ENCODE results near the gene EPHA5. TPM values are rescaled to one million over a fixed set of nuclear protein-coding genes. Genes with fewer than 3 reads are reported as not detected.

EPHA5 gene
- total RNA-seq, 1 donor from 2014 or later, result 1.6 TPM

GRCh38 chr4:65665771-65666523 lies 4.3 kb downstream of the EPHA5 start:
- H3K4me1 Mint-ChIP-seq (ENCODE audit: low read depth), result peaks cover 55% of the 10 kb centered on the region
- H3K36me3 Mint-ChIP-seq (ENCODE audit: low read depth), result peaks cover 2% of the 10 kb centered on the region
- H3K27ac Mint-ChIP-seq (ENCODE audit: unreplicated experiment), result no peak overlapping the region
- no peaks in the 10 kb centered on the region for H3K9me3 Mint-ChIP-seq (ENCODE audit: low read depth)
- TF ChIP-seq, protein P1, sequence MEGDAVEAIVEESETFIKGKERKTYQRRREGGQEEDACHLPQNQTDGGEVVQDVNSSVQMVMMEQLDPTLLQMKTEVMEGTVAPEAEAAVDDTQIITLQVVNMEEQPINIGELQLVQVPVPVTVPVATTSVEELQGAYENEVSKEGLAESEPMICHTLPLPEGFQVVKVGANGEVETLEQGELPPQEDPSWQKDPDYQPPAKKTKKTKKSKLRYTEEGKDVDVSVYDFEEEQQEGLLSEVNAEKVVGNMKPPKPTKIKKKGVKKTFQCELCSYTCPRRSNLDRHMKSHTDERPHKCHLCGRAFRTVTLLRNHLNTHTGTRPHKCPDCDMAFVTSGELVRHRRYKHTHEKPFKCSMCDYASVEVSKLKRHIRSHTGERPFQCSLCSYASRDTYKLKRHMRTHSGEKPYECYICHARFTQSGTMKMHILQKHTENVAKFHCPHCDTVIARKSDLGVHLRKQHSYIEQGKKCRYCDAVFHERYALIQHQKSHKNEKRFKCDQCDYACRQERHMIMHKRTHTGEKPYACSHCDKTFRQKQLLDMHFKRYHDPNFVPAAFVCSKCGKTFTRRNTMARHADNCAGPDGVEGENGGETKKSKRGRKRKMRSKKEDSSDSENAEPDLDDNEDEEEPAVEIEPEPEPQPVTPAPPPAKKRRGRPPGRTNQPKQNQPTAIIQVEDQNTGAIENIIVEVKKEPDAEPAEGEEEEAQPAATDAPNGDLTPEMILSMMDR (IDR thresholded peaks at IDR 0.05), result no peak
- peaks cover 30% of the 10 kb centered on the region for H3K27me3 Mint-ChIP-seq (ENCODE audit: low read depth)
- no peak for DNase-seq (ENCODE audit: low spot score)
- no peak overlapping the region for H3K4me3 Mint-ChIP-seq (ENCODE audit: unreplicated experiment)

DNA sequence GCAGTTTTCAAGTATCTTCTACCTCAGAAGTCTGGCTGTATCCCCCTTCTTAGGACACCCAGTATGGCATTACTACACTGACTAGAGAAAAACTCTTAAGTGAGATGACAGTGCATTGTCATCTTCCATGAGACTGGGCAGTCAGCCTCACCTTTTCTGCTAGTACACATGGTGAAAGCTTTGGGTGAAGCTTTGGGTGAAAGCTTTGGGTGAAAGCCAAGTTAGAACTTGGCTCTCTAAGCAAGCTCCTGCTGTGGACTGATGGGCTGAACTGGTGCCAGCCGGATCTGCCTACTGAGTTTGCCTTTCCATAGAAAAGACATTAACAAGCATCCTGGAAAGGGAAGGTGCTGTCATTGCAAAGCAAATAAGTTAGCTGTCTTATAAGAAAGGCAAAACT lies 8.8 kb downstream of the EPHA5 start:
- no peaks in the 10 kb centered on the region for H3K36me3 Mint-ChIP-seq (ENCODE audit: low read depth)
- peaks cover 31% of the 10 kb centered on the region for H3K4me1 Mint-ChIP-seq (ENCODE audit: low read depth)
- no peak overlapping the region for H3K27ac Mint-ChIP-seq (ENCODE audit: unreplicated experiment)
- no peak overlapping the region for H3K4me3 Mint-ChIP-seq (ENCODE audit: unreplicated experiment)
- TF ChIP-seq, protein P1 (IDR thresholded peaks at IDR 0.05), result no peak
- DNase-seq (ENCODE audit: low spot score), result no peak
- no peaks in the 10 kb centered on the region for H3K9me3 Mint-ChIP-seq (ENCODE audit: low read depth)
- peaks cover 26% of the 10 kb centered on the region for H3K27me3 Mint-ChIP-seq (ENCODE audit: low read depth)

DNA sequence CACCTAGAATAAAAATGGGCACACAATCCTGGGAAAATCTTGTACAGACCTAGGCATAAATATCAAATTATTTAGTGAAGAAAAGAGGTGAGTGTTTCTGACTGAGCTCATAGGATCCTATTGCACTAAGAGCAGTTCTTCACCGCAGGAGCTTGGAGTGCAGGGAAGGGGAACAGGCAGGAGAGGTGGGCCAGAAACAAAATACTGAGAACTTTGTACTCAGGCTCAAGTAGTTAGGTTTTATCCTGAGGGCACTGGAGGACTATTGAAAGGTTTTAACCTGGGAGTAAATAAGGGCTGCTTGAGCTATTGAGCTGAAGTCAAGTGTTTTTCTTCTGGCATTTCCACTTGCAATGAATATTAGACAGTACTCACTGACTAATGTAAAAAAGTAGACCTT lies 12.2 kb downstream of the EPHA5 start:
- DNase-seq (ENCODE audit: low spot score), result no peak
- no peaks in the 10 kb centered on the region for H3K9me3 Mint-ChIP-seq (ENCODE audit: low read depth)
- H3K4me1 Mint-ChIP-seq (ENCODE audit: low read depth), result peaks cover 44% of the 10 kb centered on the region
- no peak overlapping the region for H3K4me3 Mint-ChIP-seq (ENCODE audit: unreplicated experiment)
- no peak overlapping the region for H3K27ac Mint-ChIP-seq (ENCODE audit: unreplicated experiment)
- TF ChIP-seq, protein P1 (IDR thresholded peaks at IDR 0.05), result no peak
- peaks cover 21% of the 10 kb centered on the region for H3K27me3 Mint-ChIP-seq (ENCODE audit: low read depth)
- H3K36me3 Mint-ChIP-seq (ENCODE audit: low read depth), result no peaks in the 10 kb centered on the region

DNA sequence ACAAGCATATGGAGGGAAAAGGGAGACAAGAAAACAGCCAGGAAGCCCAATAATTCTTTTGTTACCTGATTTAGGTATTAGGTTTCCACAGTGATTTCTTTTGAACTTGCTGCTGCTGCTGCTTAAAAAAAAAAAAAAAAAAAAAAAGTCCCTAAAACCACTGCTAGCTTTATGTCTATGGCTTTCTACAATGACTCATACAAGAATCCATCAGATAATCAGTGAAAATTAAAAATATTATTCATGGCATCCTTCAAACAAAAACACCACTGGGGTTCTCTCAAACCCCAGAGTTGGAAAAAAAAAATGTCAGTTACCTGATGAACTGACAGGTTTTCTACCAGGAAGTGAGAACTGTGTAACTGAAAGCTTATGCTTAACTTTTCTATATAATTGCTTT lies 14.3 kb downstream of the EPHA5 start:
- Mint-ChIP-seq H3K27ac (ENCODE audit: unreplicated experiment) (no peak overlapping the region), H3K9me3 (ENCODE audit: low read depth) (no peaks in the 10 kb centered on the region), H3K36me3 (ENCODE audit: low read depth) (no peaks in the 10 kb centered on the region), H3K4me3 (ENCODE audit: unreplicated experiment) (no peak overlapping the region), H3K4me1 (ENCODE audit: low read depth) (peaks cover 40% of the 10 kb centered on the region), H3K27me3 (ENCODE audit: low read depth) (peaks cover 12% of the 10 kb centered on the region)
- no peak for DNase-seq (ENCODE audit: low spot score)
- TF ChIP-seq, protein P1 (IDR thresholded peaks at IDR 0.05), result no peak

- no peak for DNase-seq (ENCODE audit: low spot score)
- peaks cover 46% of the 10 kb centered on the region for H3K4me1 Mint-ChIP-seq (ENCODE audit: low read depth)
- H3K4me3 Mint-ChIP-seq (ENCODE audit: unreplicated experiment), result no peak overlapping the region
- peaks cover 10% of the 10 kb centered on the region for H3K27me3 Mint-ChIP-seq (ENCODE audit: low read depth)
- TF ChIP-seq, protein P1 (IDR thresholded peaks at IDR 0.05), result no peak
- H3K36me3 Mint-ChIP-seq (ENCODE audit: low read depth), result no peaks in the 10 kb centered on the region
- no peaks in the 10 kb centered on the region for H3K9me3 Mint-ChIP-seq (ENCODE audit: low read depth)
- H3K27ac Mint-ChIP-seq (ENCODE audit: unreplicated experiment), result no peak overlapping the region
Measured at GRCh38 chr4:65654976-65655375, 15.3 kb downstream of the EPHA5 start.
